Mesothelial cell of epicardium (in vitro differentiated cells): Measurements from ENCODE around the gene PROCA1. TPM values are rescaled to one million over a fixed set of nuclear protein-coding genes. Genes with fewer than 3 reads are reported as not detected.

ENCODE experiments used
- DNase-seq, 2 experiments: peaks; one replicate each; pipeline ENCODE4 v3.0.0; 2021; ENCODE audit warnings: low spot score in 2 of 2; ENCODE audit not compliant: unreplicated experiment in 2 of 2
- H3K27ac Mint-ChIP-seq: 2 replicates; pipeline ENCODE4 v1.8.0; 2021; ENCODE audit warnings: mixed read lengths
- H3K27me3 Mint-ChIP-seq: 2 replicates; pipeline ENCODE4 v1.8.0; 2021; ENCODE audit warnings: low read depth, mixed read lengths
- H3K36me3 Mint-ChIP-seq: 2 replicates; pipeline ENCODE4 v1.8.0; 2021; ENCODE audit warnings: mixed read lengths
- H3K4me1 Mint-ChIP-seq: 2 replicates; pipeline ENCODE4 v1.8.0; 2021; ENCODE audit warnings: mixed read lengths
- H3K4me3 Mint-ChIP-seq: 2 replicates; pipeline ENCODE4 v1.8.0; 2021; ENCODE audit warnings: mild to moderate bottlenecking, moderate library complexity, mixed read lengths
- H3K9me3 Mint-ChIP-seq: 2 replicates; pipeline ENCODE4 v1.8.0; 2021; ENCODE audit warnings: mixed read lengths
- CTCF ChIP-seq: fragments of 200-600 bp; sonication (generic); IDR thresholded peaks from one replicate; pipeline ENCODE4 v1.5.0; 2021; ENCODE audit warnings: antibody characterized with exemption; ENCODE audit not compliant: unreplicated experiment
- total RNA-seq: library from RNA; stranded (reverse); gene quantifications from 3 replicates; pipeline ENCODE4 v1.2.1, GENCODE V29; 2021

Gene PROCA1
- total RNA-seq, 1 donor from 2014 or later = 11.7 TPM

DNA sequence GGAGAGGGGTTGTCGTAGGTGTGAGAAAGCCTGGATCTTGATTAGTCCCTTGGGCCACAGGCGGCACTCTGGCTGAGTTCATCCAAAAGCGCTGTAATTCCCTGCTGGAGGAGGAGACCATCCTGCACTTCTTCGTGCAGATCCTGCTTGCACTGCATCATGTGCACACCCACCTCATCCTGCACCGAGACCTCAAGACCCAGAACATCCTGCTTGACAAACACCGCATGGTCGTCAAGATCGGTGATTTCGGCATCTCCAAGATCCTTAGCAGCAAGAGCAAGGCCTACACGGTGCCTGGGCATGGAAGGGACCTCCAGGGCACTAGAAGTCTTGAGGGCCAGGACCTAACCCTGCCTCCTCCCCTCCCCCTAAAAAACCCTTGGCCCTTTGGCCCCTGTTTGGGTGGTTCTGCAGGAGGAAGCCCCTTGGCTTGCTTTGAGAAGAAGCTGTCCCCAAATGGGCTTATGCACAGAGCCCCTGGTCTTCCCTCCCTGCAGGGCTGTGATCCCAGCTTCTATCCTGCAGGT is 23.1 kb upstream of the PROCA1 start:
- Mint-ChIP-seq H3K4me1 (peaks cover 6% of the 10 kb centered on the region), H3K27me3 (no peaks in the 10 kb centered on the region)
- no peak for DNase-seq

DNA sequence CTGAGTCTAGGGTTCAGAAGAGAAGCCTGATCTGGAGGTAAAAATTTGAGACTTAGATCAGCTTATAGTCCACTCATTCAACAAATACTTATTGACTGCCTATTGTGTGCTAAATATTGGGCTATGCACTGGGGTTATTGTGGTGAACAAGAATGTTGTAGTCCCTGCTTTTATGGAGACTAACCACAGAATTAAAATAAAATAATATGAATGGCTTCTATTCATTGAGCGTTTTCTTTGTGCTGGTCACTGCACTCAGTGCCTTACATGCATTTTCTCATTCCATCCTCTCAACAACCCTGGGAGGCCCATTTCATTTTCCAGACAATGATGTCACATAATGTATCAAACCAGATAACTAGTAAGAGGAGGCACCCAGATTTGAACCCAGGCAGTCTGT is 21.7 kb upstream of the PROCA1 start:
- H3K9me3 Mint-ChIP-seq = no peaks in the 10 kb centered on the region
- H3K27ac Mint-ChIP-seq = no peak overlapping the region
- peaks cover 3% of the 10 kb centered on the region for H3K4me1 Mint-ChIP-seq
- no peak overlapping the region for H3K4me3 Mint-ChIP-seq
- no peaks in the 10 kb centered on the region for H3K27me3 Mint-ChIP-seq
- TF ChIP-seq CTCF = no peak
- no peak for DNase-seq
- no peaks in the 10 kb centered on the region for H3K36me3 Mint-ChIP-seq

More for the DNA sequence above, 23.1 kb upstream of the PROCA1 start:
- H3K27ac Mint-ChIP-seq = no peak overlapping the region
- H3K36me3 Mint-ChIP-seq = no peaks in the 10 kb centered on the region
- H3K9me3 Mint-ChIP-seq = no peaks in the 10 kb centered on the region
- no peak for TF ChIP-seq CTCF
- no peak overlapping the region for H3K4me3 Mint-ChIP-seq

GRCh38 chr17:28729950-28730330 is 18.3 kb upstream of the PROCA1 start:
- DNase-seq = no peak
- H3K27me3 Mint-ChIP-seq = no peaks in the 10 kb centered on the region
- H3K36me3 Mint-ChIP-seq = no peaks in the 10 kb centered on the region
- peaks cover 16% of the 10 kb centered on the region for H3K4me1 Mint-ChIP-seq
- no peaks in the 10 kb centered on the region for H3K9me3 Mint-ChIP-seq
- peak overlapping the region; percentile 11 for H3K27ac Mint-ChIP-seq
- no peak overlapping the region for H3K4me3 Mint-ChIP-seq
- TF ChIP-seq CTCF = no peak

DNA sequence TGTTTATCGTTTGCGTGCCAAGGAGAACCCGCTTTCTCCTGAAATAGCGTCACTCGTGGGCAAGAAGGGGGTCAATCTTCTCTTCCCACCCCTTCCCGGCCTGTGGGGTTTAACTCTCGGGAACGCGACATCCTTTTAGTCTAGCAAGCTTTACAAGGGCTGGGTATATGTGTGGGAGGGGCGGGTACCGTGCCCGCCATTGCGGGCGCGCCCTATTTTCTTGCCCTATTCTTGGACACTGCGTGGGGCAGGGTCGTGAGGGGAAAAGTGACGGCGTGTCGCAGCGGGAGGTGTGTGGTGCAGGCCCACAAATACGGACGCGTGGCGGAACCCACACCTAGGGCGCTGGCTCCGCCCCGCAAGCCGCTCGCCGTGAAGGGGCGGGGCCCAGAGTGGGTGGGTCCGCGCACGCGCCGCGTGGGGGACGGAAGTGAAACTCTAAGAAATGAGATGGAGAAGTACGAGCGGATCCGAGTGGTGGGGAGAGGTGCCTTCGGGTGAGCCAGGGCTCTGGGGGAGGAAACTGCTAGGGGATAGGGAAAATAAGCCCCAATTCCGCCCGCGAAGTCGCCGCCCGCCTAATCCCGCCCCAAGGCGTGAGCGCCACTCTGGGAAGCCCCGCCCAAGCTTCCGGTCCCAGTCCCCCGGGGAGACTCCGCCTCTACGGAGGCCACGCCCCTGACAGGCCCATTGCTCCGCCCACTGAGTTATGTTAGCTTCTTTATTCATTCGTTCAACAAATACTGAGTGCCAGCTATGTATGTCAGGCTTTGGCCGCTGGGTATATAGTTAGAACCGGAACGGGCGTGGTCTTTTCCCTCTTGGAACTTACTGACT is 16.9 kb upstream of the PROCA1 start, which contains the start of gene NEK8:
TSS of gene NEK8 (plus strand) at position 425 of the 837 bp plus-strand sequence. CDS start at position 451, 26 bp downstream.
- no peaks in the 10 kb centered on the region for H3K27me3 Mint-ChIP-seq
- no peak for TF ChIP-seq CTCF
- H3K9me3 Mint-ChIP-seq = no peaks in the 10 kb centered on the region
- H3K4me1 Mint-ChIP-seq = peaks cover 24% of the 10 kb centered on the region
- DNase-seq = peak; percentile 92 to 98
- peak within 1 kb of the TSS; percentile 99 for H3K27ac Mint-ChIP-seq
- peak within 1 kb of the TSS; percentile 93 for H3K4me3 Mint-ChIP-seq
- peaks cover 4% of the 10 kb centered on the region for H3K36me3 Mint-ChIP-seq

DNA sequence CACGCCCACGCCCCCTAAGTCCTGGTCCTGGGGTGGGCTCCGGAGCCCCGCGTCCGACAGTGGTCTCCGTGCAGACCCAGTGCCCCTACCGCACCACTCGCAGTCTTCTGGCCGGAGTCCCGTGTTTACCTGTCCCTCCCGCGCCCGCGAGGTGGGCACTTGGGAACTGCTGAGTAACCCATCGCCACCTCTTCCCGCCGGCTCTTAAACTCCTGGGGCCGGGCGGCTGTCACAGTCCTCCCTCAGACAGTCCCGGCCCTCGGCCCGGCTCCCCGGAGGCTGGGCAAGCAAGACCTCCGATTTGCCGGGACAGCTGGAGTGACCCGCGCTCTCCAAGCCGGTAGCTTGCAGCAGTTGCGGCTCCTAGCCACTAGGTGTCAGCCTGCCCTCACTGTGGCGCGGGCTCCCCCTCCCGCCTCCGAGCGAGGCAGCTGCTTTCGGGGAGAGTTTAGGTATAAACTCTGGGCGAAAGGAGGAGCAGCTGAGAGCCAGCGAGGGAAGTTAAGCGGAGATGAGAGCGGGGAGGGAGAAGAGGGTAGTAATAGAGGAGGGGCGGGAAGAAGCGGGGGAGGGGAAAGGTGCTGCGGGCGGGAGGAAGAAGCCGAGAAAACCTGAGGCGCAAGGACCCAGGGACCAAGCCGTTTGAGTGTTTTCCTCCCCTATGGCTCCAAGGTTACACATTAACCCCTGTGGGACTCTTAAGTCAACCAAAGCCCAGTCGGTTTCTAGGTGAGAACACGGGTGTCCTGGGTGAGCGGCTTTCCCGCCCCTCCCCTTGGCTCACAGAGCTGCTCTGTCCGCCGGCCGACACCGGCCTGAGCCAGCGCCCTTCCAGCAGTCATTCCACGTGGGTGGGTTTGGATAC is 15.2 kb upstream of the PROCA1 start:
- H3K4me3 Mint-ChIP-seq = peak overlapping the region; percentile 93
- TF ChIP-seq CTCF = peak; percentile 95
- H3K27ac Mint-ChIP-seq = peak overlapping the region; percentile 99
- H3K4me1 Mint-ChIP-seq = peaks cover 36% of the 10 kb centered on the region
- no peaks in the 10 kb centered on the region for H3K27me3 Mint-ChIP-seq
- peak; percentile 86 to 98 for DNase-seq
- H3K36me3 Mint-ChIP-seq = peaks cover 9% of the 10 kb centered on the region
- H3K9me3 Mint-ChIP-seq = no peaks in the 10 kb centered on the region
